Tibial artery (tissue), 4 donors: Measurements from ENCODE around the gene PEMT.
A peak's percentile ranks its signal among the peaks of the same experiment; 100 is the strongest.

Experiments
- DNase-seq, 2 donors: peaks; one replicate each; pipeline ENCODE4 v3.0.0-alpha.2; 2019
- H3K27ac ChIP-seq, 2 donors: fragments of 200-600 bp; sonication (generic) in 1 of 2; 1 replicate in 1 of 2; 2 replicates in 1 of 2; pipeline ENCODE4 v1.5.1; 2018 to 2019; ENCODE audit warnings: mild to moderate bottlenecking in 1 of 2
- H3K27me3 ChIP-seq, 2 donors: fragments of 200-600 bp; sonication (generic) in 1 of 2; one replicate each; pipeline versions ENCODE4 v1.5.1 to v1.6.0; 2016 to 2019
- H3K36me3 ChIP-seq, 3 donors: fragments of 200-600 bp; sonication (generic) in 2 of 3; one replicate each; pipeline ENCODE4 v1.5.1; 2016 to 2019; ENCODE audit warnings: mild to moderate bottlenecking in 2 of 3
- H3K4me1 ChIP-seq, 4 donors: fragments of 200-600 bp; sonication (generic) in 2 of 4; 1 replicate in 3 of 4; 2 replicates in 1 of 4; pipeline ENCODE4 v1.5.1; 2016 to 2019
- H3K4me3 ChIP-seq, 2 donors: fragments of 200-600 bp; sonication (generic) in 1 of 2; 1 replicate in 1 of 2; 2 replicates in 1 of 2; pipeline ENCODE4 v1.5.1; 2018 to 2019; ENCODE audit warnings: mild to moderate bottlenecking in 2 of 2
- H3K9me3 ChIP-seq, 3 donors: fragments of 200-600 bp; sonication (generic) in 1 of 3; one replicate each; pipeline ENCODE4 v1.5.1; 2016 to 2019
- intact Hi-C: fragments of 100-400 bp; cut with DNase I; formaldehyde crosslinking; loops from one replicate; pipeline ENCODE4 v1.15.0; 2023; ENCODE audit warnings: low total_unique reads
- TF ChIP-seq, protein P1 (sequence below), 2 experiments: fragments of 200-600 bp in 1 of 2; fragments of 450-650 bp in 1 of 2; IDR thresholded peaks; one replicate each; pipeline ENCODE4 v1.5.1; 2017 to 2019; ENCODE audit warnings: antibody characterized with exemption in 2 of 2, mild to moderate bottlenecking in 1 of 2, moderate library complexity in 1 of 2

Gene PEMT

DNA sequence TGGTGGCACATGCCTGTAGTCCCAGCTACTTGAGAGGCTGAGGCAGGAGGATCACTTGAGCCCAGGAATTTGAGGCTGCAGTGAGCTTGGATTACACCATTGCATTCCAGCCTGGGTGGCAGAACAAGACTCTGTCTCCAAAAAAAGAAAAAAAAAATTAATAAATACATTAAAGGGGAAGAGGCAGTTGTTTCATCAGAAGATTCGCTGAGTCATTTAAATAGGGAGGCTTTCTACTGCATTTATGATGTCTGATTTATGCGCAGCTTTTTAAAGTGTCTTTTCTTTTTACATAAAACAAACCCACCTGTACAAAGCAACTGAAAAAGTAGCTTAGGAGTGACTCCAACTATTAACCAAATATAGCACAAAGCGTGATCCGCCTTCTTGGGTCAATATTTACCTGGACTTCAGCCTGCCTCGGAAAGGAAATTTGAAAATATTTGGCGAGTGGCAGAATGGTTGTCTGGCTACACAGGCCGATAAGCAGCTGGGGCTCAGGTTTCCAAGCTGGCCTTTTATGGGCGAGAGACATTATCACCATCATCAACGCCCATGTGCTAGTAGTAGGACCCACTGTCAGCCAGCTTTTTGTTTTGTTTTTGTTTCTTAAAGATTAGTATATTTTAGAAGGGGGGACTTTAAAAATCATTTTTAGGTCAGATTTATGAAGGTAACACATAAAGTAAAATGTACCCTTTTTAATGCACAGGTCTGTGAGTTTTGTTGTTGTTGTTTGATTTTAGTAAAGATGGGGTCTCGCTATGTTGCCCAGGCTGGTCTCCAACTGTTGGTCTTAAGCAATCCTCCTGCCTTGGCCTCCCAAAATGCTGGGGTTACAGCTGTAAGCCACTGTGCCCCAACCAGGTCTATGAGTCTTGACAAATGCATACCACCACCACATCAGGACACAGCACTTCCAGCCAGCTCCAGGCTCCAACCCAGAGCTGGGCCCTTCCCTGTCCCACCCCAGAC, 52.8 kb downstream of the PEMT start:
- Histone ChIP-seq H3K36me3 (no peaks in the 10 kb centered on the region), H3K27me3 (no peaks in the 10 kb centered on the region), H3K4me3 (no peak overlapping the region), H3K4me1 (peaks cover 0 to 61% (median 32%) of the 10 kb centered on the region in 4 donors), H3K9me3 (no peaks in the 10 kb centered on the region), H3K27ac (peak overlapping the region; percentile 3 to 55)
- TF ChIP-seq, protein P1, sequence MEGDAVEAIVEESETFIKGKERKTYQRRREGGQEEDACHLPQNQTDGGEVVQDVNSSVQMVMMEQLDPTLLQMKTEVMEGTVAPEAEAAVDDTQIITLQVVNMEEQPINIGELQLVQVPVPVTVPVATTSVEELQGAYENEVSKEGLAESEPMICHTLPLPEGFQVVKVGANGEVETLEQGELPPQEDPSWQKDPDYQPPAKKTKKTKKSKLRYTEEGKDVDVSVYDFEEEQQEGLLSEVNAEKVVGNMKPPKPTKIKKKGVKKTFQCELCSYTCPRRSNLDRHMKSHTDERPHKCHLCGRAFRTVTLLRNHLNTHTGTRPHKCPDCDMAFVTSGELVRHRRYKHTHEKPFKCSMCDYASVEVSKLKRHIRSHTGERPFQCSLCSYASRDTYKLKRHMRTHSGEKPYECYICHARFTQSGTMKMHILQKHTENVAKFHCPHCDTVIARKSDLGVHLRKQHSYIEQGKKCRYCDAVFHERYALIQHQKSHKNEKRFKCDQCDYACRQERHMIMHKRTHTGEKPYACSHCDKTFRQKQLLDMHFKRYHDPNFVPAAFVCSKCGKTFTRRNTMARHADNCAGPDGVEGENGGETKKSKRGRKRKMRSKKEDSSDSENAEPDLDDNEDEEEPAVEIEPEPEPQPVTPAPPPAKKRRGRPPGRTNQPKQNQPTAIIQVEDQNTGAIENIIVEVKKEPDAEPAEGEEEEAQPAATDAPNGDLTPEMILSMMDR (IDR thresholded peaks at IDR 0.05) = no peak
- intact Hi-C loops = no loop called here
- DNase-seq = no peak

DNA sequence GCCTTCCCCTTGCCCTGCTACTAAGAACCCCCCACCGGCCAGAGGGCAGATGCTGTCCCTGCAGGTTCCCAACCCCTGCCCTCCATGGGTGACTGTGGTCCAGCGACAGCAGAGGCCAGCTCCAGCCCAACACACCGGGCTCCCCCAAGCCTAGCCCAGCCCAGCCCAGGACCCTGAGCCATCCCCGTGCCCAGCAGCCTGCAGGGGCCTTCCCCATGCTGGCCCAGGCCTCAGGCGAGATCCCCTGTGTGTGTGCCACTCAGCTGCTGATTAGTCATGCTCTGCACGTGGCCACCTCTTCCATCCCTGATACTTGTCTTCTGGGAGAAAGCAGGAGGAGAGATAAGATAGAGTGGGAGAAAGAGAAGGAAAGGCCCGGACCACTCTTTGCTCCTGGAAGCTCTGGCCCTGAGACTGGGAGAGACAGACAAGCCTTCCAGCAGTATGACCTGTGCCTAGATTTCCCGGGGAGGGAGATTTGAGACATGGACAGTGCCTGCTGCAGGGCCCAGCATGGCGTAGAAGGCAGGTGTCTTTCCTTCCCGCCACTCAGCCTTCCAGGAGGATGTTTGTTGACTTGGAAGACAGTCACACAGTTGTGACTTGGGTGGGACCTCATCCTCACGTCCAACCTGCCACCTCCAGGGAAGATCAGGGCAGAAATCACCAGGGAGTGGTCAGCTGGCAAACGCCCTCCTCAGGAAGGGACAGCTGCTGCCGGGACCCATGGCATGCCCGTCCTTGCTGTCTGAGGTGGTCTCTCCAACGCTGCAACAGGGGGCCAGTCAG, 54.0 kb downstream of the PEMT start:
- Histone ChIP-seq H3K4me1 (peaks cover 0 to 55% (median 32%) of the 10 kb centered on the region in 4 donors), H3K9me3 (no peaks in the 10 kb centered on the region), H3K27ac (peak overlapping the region in 1 of 2 donors; percentile 55), H3K27me3 (no peaks in the 10 kb centered on the region), H3K4me3 (no peak overlapping the region), H3K36me3 (no peaks in the 10 kb centered on the region)
- TF ChIP-seq, protein P1 (IDR thresholded peaks at IDR 0.05) = no peak
- intact Hi-C loops = no loop called here
- no peak for DNase-seq

DNA sequence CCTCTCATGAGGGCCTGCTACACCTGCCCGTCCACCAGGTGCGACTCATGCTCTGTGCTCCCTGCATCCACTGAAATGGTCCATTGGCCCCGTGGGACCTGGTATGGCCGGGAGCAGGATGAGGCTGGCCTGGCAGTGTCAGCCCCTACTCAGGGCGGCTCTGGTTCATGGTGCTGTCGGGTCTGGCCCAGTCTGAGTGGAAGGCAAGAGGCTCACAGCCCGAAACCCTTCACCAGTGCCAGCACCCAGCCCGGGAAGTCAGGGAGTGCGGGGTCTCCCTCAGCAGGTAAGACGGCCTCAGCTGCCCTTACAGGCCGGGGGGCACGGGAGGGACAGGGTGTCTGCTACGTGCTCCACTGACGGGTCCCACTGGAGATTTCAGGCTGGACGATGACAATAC, 54.8 kb downstream of the PEMT start:
- Histone ChIP-seq H3K4me1 (peaks cover 0 to 55% (median 31%) of the 10 kb centered on the region in 4 donors), H3K4me3 (no peak overlapping the region), H3K27me3 (no peaks in the 10 kb centered on the region), H3K9me3 (no peaks in the 10 kb centered on the region), H3K36me3 (no peaks in the 10 kb centered on the region), H3K27ac (peak overlapping the region in 1 of 2 donors; percentile 55)
- intact Hi-C loops = no loop called here
- TF ChIP-seq, protein P1 (IDR thresholded peaks at IDR 0.05) = no peak
- DNase-seq = no peak

DNA sequence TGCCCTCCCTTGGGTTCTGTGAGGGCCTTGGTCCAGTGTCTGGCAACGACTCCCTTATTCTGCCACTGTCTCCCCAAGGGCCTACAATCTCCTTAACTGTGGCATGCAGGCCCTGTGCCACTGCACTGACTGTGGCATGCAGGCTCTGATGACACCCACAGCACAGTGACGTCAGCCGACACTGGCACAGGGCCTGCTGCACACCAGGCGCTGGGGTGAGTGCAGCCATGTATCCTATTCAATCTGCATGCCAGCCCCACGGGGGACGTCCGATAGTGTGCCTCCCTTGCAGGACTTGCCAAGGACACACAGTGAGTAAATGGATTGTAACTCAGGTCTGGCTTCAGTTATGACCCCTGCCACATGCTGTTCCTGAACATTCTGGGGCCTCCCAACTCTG, 55.6 kb downstream of the PEMT start:
- Histone ChIP-seq H3K36me3 (no peaks in the 10 kb centered on the region), H3K27me3 (no peaks in the 10 kb centered on the region), H3K4me1 (peaks cover 0 to 55% (median 28%) of the 10 kb centered on the region in 4 donors), H3K4me3 (no peak overlapping the region), H3K27ac (peak overlapping the region in 1 of 2 donors; percentile 55), H3K9me3 (no peaks in the 10 kb centered on the region)
- peak; percentile 73 to 96 for DNase-seq
- intact Hi-C loops = no loop called here
- TF ChIP-seq, protein P1 (IDR thresholded peaks at IDR 0.05) = no peak

GRCh38 chr17:17533901-17534441, 57.5 kb downstream of the PEMT start:
- Histone ChIP-seq H3K27me3 (no peaks in the 10 kb centered on the region), H3K9me3 (no peaks in the 10 kb centered on the region), H3K4me3 (no peak overlapping the region), H3K27ac (no peak overlapping the region), H3K36me3 (no peaks in the 10 kb centered on the region), H3K4me1 (peaks cover 0 to 41% (median 26%) of the 10 kb centered on the region in 4 donors)
- TF ChIP-seq, protein P1 (IDR thresholded peaks at IDR 0.05) = no peak
- intact Hi-C loops = no loop called here
- DNase-seq = no peak
